NCI-H345 treated with DMSO at 0.1 percent for 48 hours (cell line): ENCODE results near the gene DCN.

ENCODE experiments used
- DNase-seq: peaks from one replicate; lab custom pipeline; 2025; ENCODE audit not compliant: unreplicated experiment; lab: John Stamatoyannopoulos, UW

DCN gene

DNA sequence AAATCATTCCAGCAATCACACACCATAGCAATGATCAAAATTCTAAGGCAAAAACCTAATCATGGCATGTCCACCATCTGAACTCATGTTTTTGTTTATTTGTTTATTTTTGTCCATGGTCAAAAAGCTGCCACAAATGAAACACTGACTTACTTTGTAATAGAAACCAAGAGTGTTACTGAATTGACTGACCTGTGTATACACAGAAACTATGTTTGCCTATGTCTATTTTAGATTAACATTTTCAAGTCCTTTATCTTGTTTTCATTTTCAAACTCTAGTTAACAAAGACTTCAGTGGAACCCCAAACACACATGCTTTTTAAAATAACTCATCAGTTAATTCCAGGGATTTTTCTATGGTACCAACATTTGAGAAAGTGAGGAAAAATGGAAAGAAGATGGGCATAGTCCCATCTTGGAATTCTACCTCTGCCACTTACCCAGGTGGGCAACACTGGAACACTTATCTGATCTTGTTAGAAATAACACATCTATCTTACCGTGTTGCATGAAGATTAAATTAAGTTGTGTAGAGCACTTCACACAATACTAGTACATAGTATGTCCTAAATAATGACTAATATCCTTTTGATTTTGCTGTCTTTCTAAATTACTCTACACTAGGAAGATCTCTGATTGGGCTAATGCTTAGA lies 77.7 kb downstream of the DCN start:
- no peak for DNase-seq

DNA sequence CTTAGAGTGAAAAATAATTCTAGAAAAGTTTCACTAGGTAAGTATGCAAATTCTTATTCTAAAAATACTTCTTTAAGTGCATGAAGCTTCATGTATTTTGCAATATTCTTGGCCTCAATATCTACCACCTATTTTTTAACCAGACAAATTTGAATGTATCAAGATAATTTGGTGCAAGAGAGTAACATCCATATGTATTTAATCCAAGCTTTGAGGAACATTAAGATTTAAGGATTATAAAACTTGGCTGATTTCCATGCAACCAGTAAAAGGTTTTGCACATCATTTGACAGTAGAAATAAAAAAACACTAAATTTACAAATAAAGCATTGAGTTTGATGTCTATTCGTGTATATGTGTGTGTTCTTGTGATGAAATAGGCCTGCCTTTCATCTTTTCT lies 79.0 kb downstream of the DCN start:
- DNase-seq: no peak

DNA sequence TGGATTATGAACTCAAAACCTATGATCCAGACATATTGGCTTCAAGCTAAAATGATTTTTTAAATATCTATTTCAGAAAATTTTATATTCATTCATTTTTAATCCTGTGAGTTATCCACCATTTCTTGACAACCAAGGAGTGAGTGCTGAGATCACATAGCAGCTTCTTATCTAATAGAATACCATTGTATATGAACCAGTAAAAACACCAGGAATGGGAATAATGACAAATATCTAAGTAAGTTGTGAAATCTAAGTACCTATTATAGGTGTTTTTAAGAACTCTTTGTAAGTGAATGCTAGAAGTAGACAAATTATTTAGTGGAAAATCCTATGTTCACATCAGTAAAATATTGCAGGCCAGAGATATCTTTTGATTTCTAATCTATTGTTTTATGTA lies 79.5 kb downstream of the DCN start:
- DNase-seq: no peak

DNA sequence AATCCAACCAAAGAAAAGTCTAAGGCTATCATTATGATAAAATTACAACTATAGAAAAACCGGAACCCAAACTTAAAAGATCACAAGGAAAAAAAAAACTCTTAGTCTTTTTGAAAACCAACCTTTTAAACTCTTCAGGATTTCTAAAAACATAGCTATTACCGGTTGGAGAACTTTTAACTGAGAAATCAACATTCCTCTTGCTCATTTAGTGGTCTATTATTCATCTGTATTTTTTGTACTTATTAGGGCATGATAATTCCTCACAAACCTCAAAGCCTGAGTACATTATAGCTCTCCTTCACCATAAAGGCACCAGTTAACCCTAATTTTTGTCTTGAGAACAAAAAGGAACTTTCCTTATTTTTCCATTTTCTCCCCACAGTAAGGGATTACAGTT lies 81.7 kb downstream of the DCN start:
- no peak for DNase-seq

DNA sequence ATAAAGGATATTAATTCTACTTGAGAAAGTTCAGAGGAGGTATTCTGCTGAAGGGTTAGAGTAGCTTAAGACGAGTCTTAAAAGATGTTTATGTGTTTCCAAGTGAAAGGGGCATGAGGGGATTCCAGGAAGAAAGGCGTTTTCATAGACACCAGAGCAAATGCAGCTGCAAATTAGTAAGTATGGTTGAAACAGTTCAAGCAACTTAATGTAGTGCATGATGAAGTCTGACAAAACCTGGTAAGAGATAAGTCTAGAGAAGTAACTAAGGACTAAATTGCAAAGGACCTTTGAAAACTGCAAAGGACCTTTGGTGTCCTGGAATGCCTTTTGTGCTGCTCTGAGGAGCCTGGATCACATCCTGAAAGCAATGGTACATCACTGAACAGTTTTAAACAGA lies 82.8 kb downstream of the DCN start:
- no peak for DNase-seq

DNA sequence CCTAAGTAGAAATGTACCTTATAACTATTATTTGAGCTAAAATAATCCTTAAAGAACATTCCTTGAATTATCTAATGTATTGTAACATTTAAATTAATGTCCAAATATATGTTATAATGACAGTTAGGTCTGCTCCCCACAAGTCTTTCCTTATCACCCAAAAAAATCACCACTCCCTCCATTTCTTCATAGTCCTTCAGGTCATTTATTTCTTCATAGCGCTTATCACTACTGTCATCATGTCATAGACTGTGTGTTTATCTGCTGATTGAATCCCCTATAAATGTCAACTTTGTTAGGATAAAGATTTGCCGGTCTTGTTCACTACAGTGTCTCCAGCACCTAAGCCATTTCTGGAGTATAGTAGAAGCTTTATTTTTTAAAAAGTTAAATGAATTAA lies 83.3 kb downstream of the DCN start:
- no peak for DNase-seq

DNA sequence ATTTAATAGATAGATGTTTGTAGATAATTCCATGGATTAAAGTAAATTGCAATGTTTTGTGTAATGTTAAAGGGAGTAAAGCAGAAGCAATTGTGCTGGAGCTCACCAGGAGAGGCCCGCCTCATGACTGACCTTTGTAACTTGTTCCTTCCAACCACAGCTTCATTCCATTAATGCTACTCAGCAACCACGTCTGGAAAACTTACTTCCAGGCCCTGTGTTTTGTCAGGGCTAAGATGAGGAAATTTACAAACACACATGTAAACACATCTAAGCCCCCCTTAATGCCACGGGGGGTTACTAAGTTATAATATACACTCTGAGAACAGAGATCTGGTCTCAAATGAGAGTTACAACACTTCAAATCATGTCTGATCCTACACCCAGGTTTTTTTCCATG lies 83.7 kb downstream of the DCN start:
- DNase-seq: no peak

DNA sequence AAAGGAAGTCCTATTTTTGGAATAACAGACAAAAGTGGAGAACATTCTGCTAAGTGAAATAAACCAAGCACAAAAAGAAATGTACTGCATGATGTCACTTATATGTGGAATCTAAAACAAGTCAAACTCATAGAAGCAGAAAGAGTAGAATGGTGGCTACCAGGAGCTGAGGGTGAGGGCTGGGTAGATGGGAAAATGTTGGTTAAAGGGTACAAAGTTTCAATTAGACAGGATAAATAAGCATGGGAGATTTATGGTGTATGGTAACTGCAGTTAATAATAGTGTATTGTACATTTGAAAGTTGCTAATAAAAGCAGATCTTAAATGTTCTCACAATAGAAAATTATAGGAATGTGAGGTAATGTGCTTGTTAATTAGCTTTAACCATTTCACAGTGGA lies 84.2 kb downstream of the DCN start:
- DNase-seq: no peak

DNA sequence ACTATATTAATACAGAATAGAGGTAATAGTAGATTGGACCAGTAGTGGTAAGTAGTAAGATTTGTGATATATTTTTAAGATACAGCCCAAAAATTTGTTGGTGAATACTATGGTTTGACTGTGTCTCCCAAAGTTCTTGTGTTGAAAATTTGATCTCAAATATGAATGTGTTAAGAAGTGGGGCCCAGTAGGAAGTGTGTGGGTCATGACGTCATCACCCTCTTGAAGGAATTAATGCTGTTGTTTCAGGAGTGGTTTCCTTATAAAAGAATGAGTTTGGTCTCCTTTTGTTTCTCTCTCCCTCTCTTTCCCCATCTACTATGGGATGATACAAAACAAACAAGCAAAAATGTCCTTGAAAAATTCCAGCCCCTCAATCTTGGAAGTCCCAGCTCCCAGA lies 87.7 kb downstream of the DCN start:
- no peak for DNase-seq

DNA sequence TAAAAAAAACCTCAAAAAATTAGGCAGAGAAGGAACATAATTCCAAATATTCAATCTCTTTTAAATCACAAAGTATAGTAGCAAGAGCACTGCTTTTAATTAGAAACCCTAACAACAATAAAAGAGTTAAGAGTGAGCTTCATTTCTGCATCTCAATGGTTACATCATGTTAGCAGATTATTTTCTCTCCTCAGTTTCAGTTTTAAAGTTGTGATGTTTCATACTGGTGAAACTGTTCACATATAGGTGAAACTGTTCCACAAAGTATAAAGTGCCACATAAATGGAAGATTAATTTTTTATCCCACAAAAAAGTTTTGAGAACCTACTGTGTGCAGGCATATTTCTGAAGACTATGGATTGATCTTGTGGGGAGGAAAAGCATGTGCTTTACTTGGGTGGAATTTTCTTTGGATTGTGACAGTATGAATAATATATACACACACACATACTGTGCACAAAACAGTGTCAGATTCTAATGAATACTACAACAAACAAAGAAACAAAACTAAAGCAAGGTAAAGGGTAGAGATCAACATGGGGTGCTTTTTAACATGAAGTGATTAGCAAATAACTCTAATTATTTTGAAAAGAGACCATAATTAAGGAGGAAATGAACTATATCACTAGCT lies 88.5 kb downstream of the DCN start:
- DNase-seq: no peak

DNA sequence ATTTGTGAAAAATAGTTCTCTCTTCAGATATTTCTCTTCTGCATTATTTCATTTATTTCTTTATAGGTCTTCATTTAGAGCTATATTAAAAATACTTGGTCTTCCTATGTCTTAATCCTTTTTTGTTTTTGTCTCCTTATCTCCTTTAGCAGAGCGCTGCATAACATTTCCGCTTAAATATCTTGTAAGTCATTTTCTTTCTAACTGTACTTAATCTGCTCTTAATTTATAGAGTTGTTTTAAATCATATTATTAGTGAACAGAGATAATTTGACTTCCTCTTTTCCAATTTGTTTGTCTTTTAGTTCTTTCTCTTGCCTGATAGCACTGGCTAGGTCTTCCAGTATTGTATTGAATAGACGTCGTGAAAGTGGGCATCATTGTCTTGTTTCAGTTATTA lies 89.3 kb downstream of the DCN start:
- no peak for DNase-seq

DNA sequence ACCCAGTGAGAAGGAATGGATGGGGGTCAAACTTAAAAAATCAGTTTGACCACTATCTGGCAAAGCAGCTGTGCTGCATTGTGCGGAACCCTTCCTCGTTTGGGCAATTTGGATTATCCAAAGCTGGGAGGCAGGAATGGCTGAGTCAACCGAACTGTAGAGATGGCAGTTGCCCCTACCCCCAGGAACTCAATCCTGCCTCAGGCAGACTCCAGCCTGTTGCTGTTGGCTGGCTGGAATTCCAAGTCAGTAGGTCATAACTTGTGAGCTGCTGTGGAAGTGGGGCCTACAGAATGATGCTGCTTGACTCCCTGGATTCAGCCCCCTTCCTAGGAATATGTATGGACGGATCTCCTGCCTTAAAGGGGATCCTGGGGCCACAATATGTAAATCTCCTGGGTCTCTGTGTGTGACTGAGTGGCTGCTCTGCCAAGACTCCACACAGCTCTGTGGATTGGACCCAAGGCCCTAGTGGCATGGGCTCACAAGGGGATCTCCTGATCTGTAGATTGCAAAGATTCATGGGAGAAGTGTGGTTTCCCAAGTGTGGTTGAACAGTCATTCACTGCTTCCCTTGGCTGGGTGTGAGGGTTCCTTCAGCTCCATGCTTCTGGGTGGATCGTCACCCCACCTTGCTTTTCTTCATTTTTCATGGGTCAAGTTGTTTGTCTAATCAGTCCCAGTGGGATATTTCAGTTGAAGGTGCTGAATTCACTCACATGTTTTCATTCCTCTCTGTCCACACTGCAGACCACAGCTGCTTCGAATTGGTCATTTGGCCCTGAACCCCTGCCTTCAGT lies 90.5 kb downstream of the DCN start:
- no peak for DNase-seq
